GM21529 (cell line): ENCODE results near the gene KLHL2.
"Not testable (repeated sequence)": the region's sequence is repeated elsewhere in the genome, so short reads cannot be mapped to it uniquely, and the experiment has no call there.

Source experiments
- ATAC-seq: cut with Tn5 transposase; IDR thresholded peaks from one replicate; pipeline ENCODE4 v1.9.1; 2021; ENCODE audit not compliant: unreplicated experiment

Gene KLHL2

GRCh38 chr4:165229490-165230200 lies 22.3 kb downstream of the KLHL2 start:
- ATAC-seq: not testable (repeated sequence)

GRCh38 chr4:165232623-165233433 lies 25.5 kb downstream of the KLHL2 start:
- peak; percentile 62 for ATAC-seq

GRCh38 chr4:165234766-165235165 lies 27.4 kb downstream of the KLHL2 start:
- no peak for ATAC-seq

- not testable (repeated sequence) for ATAC-seq
Observed at GRCh38 chr4:165236852-165237251, 29.5 kb downstream of the KLHL2 start.

GRCh38 chr4:165238041-165238640 lies 30.8 kb downstream of the KLHL2 start:
- ATAC-seq: peak; percentile 85

- not testable (repeated sequence) for ATAC-seq
Observed at GRCh38 chr4:165240761-165241160, 33.4 kb downstream of the KLHL2 start.

GRCh38 chr4:165244148-165244547 lies 36.8 kb downstream of the KLHL2 start:
- not testable (repeated sequence) for ATAC-seq

- ATAC-seq: not testable (repeated sequence)
Observed at GRCh38 chr4:165244587-165245186, 37.3 kb downstream of the KLHL2 start.

- ATAC-seq: no peak
Observed at GRCh38 chr4:165248102-165248501, 40.7 kb downstream of the KLHL2 start.

- not testable (repeated sequence) for ATAC-seq
Observed at GRCh38 chr4:165248904-165249303, 41.5 kb downstream of the KLHL2 start.

GRCh38 chr4:165254771-165255170 lies 47.4 kb downstream of the KLHL2 start:
- not testable (repeated sequence) for ATAC-seq

GRCh38 chr4:165255439-165255838 lies 48.1 kb downstream of the KLHL2 start:
- ATAC-seq: peak; percentile 95

GRCh38 chr4:165256074-165256659 lies 48.8 kb downstream of the KLHL2 start:
- ATAC-seq: not testable (repeated sequence)

- not testable (repeated sequence) for ATAC-seq
Observed at GRCh38 chr4:165259776-165260175, 52.4 kb downstream of the KLHL2 start.

GRCh38 chr4:165262306-165262705 lies 54.9 kb downstream of the KLHL2 start:
- ATAC-seq: not testable (repeated sequence)

- not testable (repeated sequence) for ATAC-seq
Observed at GRCh38 chr4:165263466-165263865, 56.1 kb downstream of the KLHL2 start.

- ATAC-seq: not testable (repeated sequence)
Observed at GRCh38 chr4:165269931-165270330, 62.6 kb downstream of the KLHL2 start.

GRCh38 chr4:165273443-165273842 lies 66.1 kb downstream of the KLHL2 start:
- not testable (repeated sequence) for ATAC-seq

- peak; percentile 61 for ATAC-seq
Observed at GRCh38 chr4:165275357-165275756, 68.0 kb downstream of the KLHL2 start.

GRCh38 chr4:165279531-165279930 lies 72.2 kb downstream of the KLHL2 start:
- ATAC-seq: not testable (repeated sequence)

- ATAC-seq: not testable (repeated sequence)
Observed at GRCh38 chr4:165284697-165285096, 77.3 kb downstream of the KLHL2 start.
